ENCODE measurements around the gene VNN1. TPM values are rescaled to one million over a fixed set of nuclear protein-coding genes. Genes with fewer than 3 reads are reported as not detected.

The VNN1 gene
- polyA plus RNA-seq, 2 donors: 0.28 to 0.29 TPM

- Histone ChIP-seq H3K27me3 (ENCODE audit: control insufficient read depth in 1 of 2, insufficient read depth in 2 of 2, low read length in 2 of 2) (no peaks in the 10 kb centered on the region), H3K9me3 (ENCODE audit: control insufficient read depth in 2 of 2, insufficient read depth in 1 of 2, low read depth in 1 of 2, low read length in 1 of 2) (no peaks in the 10 kb centered on the region), H3K36me3 (ENCODE audit: control insufficient read depth in 2 of 2, insufficient read depth in 2 of 2, low read length in 1 of 2) (no peaks in the 10 kb centered on the region), H3K4me3 (ENCODE audit: low read depth in 1 of 2, low read length in 2 of 2) (no peak overlapping the region), H3K27ac (ENCODE audit: low read depth in 2 of 2, low read length in 1 of 2) (no peak overlapping the region), H3K4me1 (ENCODE audit: control insufficient read depth in 2 of 2, insufficient read depth in 2 of 2, low read length in 1 of 2) (no peaks in the 10 kb centered on the region)
- WGBS, 2 donors: 82 to 84% methylated on average over 4 of the region's 4 CpGs
These were observed 14.8 kb upstream of the VNN1 start for GRCh38 chr6:132728616-132729015.

GRCh38 chr6:132726608-132726975 is 12.7 kb upstream of the VNN1 start:
- H3K27me3 ChIP-seq (ENCODE audit: control insufficient read depth in 1 of 2, insufficient read depth in 2 of 2, low read length in 2 of 2): no peaks in the 10 kb centered on the region
- WGBS, 2 donors: 87 to 89% methylated on average over 4 of the region's 4 CpGs
- H3K36me3 ChIP-seq (ENCODE audit: control insufficient read depth in 2 of 2, insufficient read depth in 2 of 2, low read length in 1 of 2): no peaks in the 10 kb centered on the region
- no peak overlapping the region for H3K4me3 ChIP-seq (ENCODE audit: low read depth in 1 of 2, low read length in 2 of 2)
- no peaks in the 10 kb centered on the region for H3K4me1 ChIP-seq (ENCODE audit: control insufficient read depth in 2 of 2, insufficient read depth in 2 of 2, low read length in 1 of 2)
- no peak overlapping the region for H3K27ac ChIP-seq (ENCODE audit: low read depth in 2 of 2, low read length in 1 of 2)
- no peaks in the 10 kb centered on the region for H3K9me3 ChIP-seq (ENCODE audit: control insufficient read depth in 2 of 2, insufficient read depth in 1 of 2, low read depth in 1 of 2, low read length in 1 of 2)

- no peak overlapping the region for H3K27ac ChIP-seq (ENCODE audit: low read depth in 2 of 2, low read length in 1 of 2)
- H3K4me3 ChIP-seq (ENCODE audit: low read depth in 1 of 2, low read length in 2 of 2): no peak overlapping the region
- H3K4me1 ChIP-seq (ENCODE audit: control insufficient read depth in 2 of 2, insufficient read depth in 2 of 2, low read length in 1 of 2): no peaks in the 10 kb centered on the region
- H3K36me3 ChIP-seq (ENCODE audit: control insufficient read depth in 2 of 2, insufficient read depth in 2 of 2, low read length in 1 of 2): no peaks in the 10 kb centered on the region
- no peaks in the 10 kb centered on the region for H3K9me3 ChIP-seq (ENCODE audit: control insufficient read depth in 2 of 2, insufficient read depth in 1 of 2, low read depth in 1 of 2, low read length in 1 of 2)
- no peaks in the 10 kb centered on the region for H3K27me3 ChIP-seq (ENCODE audit: control insufficient read depth in 1 of 2, insufficient read depth in 2 of 2, low read length in 2 of 2)
- WGBS, 2 donors: 69 to 70% methylated on average over 6 of the region's 6 CpGs
These were observed 12.2 kb upstream of the VNN1 start for GRCh38 chr6:132725947-132726607.

GRCh38 chr6:132725471-132725870 is 11.6 kb upstream of the VNN1 start:
- H3K27ac ChIP-seq (ENCODE audit: low read depth in 2 of 2, low read length in 1 of 2): no peak overlapping the region
- no peak overlapping the region for H3K4me3 ChIP-seq (ENCODE audit: low read depth in 1 of 2, low read length in 2 of 2)
- H3K9me3 ChIP-seq (ENCODE audit: control insufficient read depth in 2 of 2, insufficient read depth in 1 of 2, low read depth in 1 of 2, low read length in 1 of 2): no peaks in the 10 kb centered on the region
- WGBS, 2 donors: 63 to 75% methylated on average over 6 of the region's 6 CpGs
- H3K36me3 ChIP-seq (ENCODE audit: control insufficient read depth in 2 of 2, insufficient read depth in 2 of 2, low read length in 1 of 2): no peaks in the 10 kb centered on the region
- no peaks in the 10 kb centered on the region for H3K27me3 ChIP-seq (ENCODE audit: control insufficient read depth in 1 of 2, insufficient read depth in 2 of 2, low read length in 2 of 2)
- H3K4me1 ChIP-seq (ENCODE audit: control insufficient read depth in 2 of 2, insufficient read depth in 2 of 2, low read length in 1 of 2): no peaks in the 10 kb centered on the region

- H3K36me3 ChIP-seq (ENCODE audit: control insufficient read depth in 2 of 2, insufficient read depth in 2 of 2, low read length in 1 of 2): no peaks in the 10 kb centered on the region
- WGBS, 2 donors: 89 to 91% methylated on average over 10 of the region's 10 CpGs
- no peaks in the 10 kb centered on the region for H3K27me3 ChIP-seq (ENCODE audit: control insufficient read depth in 1 of 2, insufficient read depth in 2 of 2, low read length in 2 of 2)
- no peaks in the 10 kb centered on the region for H3K4me1 ChIP-seq (ENCODE audit: control insufficient read depth in 2 of 2, insufficient read depth in 2 of 2, low read length in 1 of 2)
- no peaks in the 10 kb centered on the region for H3K9me3 ChIP-seq (ENCODE audit: control insufficient read depth in 2 of 2, insufficient read depth in 1 of 2, low read depth in 1 of 2, low read length in 1 of 2)
- H3K27ac ChIP-seq (ENCODE audit: low read depth in 2 of 2, low read length in 1 of 2): no peak overlapping the region
- H3K4me3 ChIP-seq (ENCODE audit: low read depth in 1 of 2, low read length in 2 of 2): no peak overlapping the region
These were observed 6.0 kb upstream of the VNN1 start for GRCh38 chr6:132719736-132720448.

GRCh38 chr6:132715881-132716637 is 2.2 kb upstream of the VNN1 start:
- Histone ChIP-seq H3K9me3 (ENCODE audit: control insufficient read depth in 2 of 2, insufficient read depth in 1 of 2, low read depth in 1 of 2, low read length in 1 of 2) (no peaks in the 10 kb centered on the region), H3K4me1 (ENCODE audit: control insufficient read depth in 2 of 2, insufficient read depth in 2 of 2, low read length in 1 of 2) (no peaks in the 10 kb centered on the region), H3K27me3 (ENCODE audit: control insufficient read depth in 1 of 2, insufficient read depth in 2 of 2, low read length in 2 of 2) (no peaks in the 10 kb centered on the region), H3K36me3 (ENCODE audit: control insufficient read depth in 2 of 2, insufficient read depth in 2 of 2, low read length in 1 of 2) (no peaks in the 10 kb centered on the region), H3K27ac (ENCODE audit: low read depth in 2 of 2, low read length in 1 of 2) (no peak overlapping the region), H3K4me3 (ENCODE audit: low read depth in 1 of 2, low read length in 2 of 2) (no peak overlapping the region)
- WGBS, 2 donors: 76 to 87% methylated on average over 9 of the region's 9 CpGs

- 58 to 66% methylated on average over 5 of the region's 5 CpGs for WGBS, 2 donors
- Histone ChIP-seq H3K27me3 (ENCODE audit: control insufficient read depth in 1 of 2, insufficient read depth in 2 of 2, low read length in 2 of 2) (no peaks in the 10 kb centered on the region), H3K27ac (ENCODE audit: low read depth in 2 of 2, low read length in 1 of 2) (no peak overlapping the region), H3K9me3 (ENCODE audit: control insufficient read depth in 2 of 2, insufficient read depth in 1 of 2, low read depth in 1 of 2, low read length in 1 of 2) (no peaks in the 10 kb centered on the region), H3K36me3 (ENCODE audit: control insufficient read depth in 2 of 2, insufficient read depth in 2 of 2, low read length in 1 of 2) (no peaks in the 10 kb centered on the region), H3K4me3 (ENCODE audit: low read depth in 1 of 2, low read length in 2 of 2) (no peak overlapping the region), H3K4me1 (ENCODE audit: control insufficient read depth in 2 of 2, insufficient read depth in 2 of 2, low read length in 1 of 2) (no peaks in the 10 kb centered on the region)
These were observed 1.3 kb upstream of the VNN1 start for GRCh38 chr6:132715204-132715603.

- Histone ChIP-seq H3K9me3 (ENCODE audit: control insufficient read depth in 2 of 2, insufficient read depth in 1 of 2, low read depth in 1 of 2, low read length in 1 of 2) (no peaks in the 10 kb centered on the region), H3K36me3 (ENCODE audit: control insufficient read depth in 2 of 2, insufficient read depth in 2 of 2, low read length in 1 of 2) (no peaks in the 10 kb centered on the region), H3K27ac (ENCODE audit: low read depth in 2 of 2, low read length in 1 of 2) (no peak overlapping the region), H3K4me1 (ENCODE audit: control insufficient read depth in 2 of 2, insufficient read depth in 2 of 2, low read length in 1 of 2) (no peaks in the 10 kb centered on the region), H3K4me3 (ENCODE audit: low read depth in 1 of 2, low read length in 2 of 2) (no peak overlapping the region), H3K27me3 (ENCODE audit: control insufficient read depth in 1 of 2, insufficient read depth in 2 of 2, low read length in 2 of 2) (no peaks in the 10 kb centered on the region)
- 77 to 86% methylated on average over 3 of the region's 3 CpGs for WGBS, 2 donors
These were observed 305 bp upstream of the VNN1 start for GRCh38 chr6:132714160-132714559.

- no peaks in the 10 kb centered on the region for H3K36me3 ChIP-seq (ENCODE audit: control insufficient read depth in 2 of 2, insufficient read depth in 2 of 2, low read length in 1 of 2)
- no peaks in the 10 kb centered on the region for H3K9me3 ChIP-seq (ENCODE audit: control insufficient read depth in 2 of 2, insufficient read depth in 1 of 2, low read depth in 1 of 2, low read length in 1 of 2)
- H3K4me1 ChIP-seq (ENCODE audit: control insufficient read depth in 2 of 2, insufficient read depth in 2 of 2, low read length in 1 of 2): no peaks in the 10 kb centered on the region
- no peak overlapping the region for H3K4me3 ChIP-seq (ENCODE audit: low read depth in 1 of 2, low read length in 2 of 2)
- H3K27me3 ChIP-seq (ENCODE audit: control insufficient read depth in 1 of 2, insufficient read depth in 2 of 2, low read length in 2 of 2): no peaks in the 10 kb centered on the region
- H3K27ac ChIP-seq (ENCODE audit: low read depth in 2 of 2, low read length in 1 of 2): no peak overlapping the region
- 37 to 41% methylated on average over 4 of the region's 4 CpGs for WGBS, 2 donors
These were observed 1.5 kb downstream of the VNN1 start for GRCh38 chr6:132712366-132712765.
